GM23338 (cell line): Measurements from ENCODE around the gene RPTOR. TPM values are rescaled to one million over a fixed set of nuclear protein-coding genes. Genes with fewer than 3 reads are reported as not detected.

Source experiments
- ATAC-seq: fragments of 200-7000 bp; cut with Tn5 transposase; 3 replicates; pipeline ENCODE4 v1.9.1; 2020
- DNase-seq: peaks from one replicate; pipeline ENCODE4 v3.0.0-alpha.2; 2015; ENCODE audit warnings: low spot score
- H2AFZ ChIP-seq: fragments of 200-600 bp; sonication (generic); 2 replicates; pipeline ENCODE4 v1.8.0; 2016; ENCODE audit warnings: antibody characterized with exemption, mild to moderate bottlenecking, moderate library complexity
- H3F3A ChIP-seq: fragments of 200-600 bp; sonication (generic); replicated peaks from 2 replicates; pipeline ENCODE4 v1.8.0; 2017; ENCODE audit warnings: antibody characterized with exemption, mixed run types, low read depth
- H3K27ac ChIP-seq: fragments of 200-600 bp; sonication (generic); 2 replicates; pipeline ENCODE4 v1.6.1; 2016; ENCODE audit warnings: low read depth
- H3K27me3 ChIP-seq: fragments of 200-600 bp; sonication (generic); 2 replicates; pipeline ENCODE4 v1.8.0; 2016; ENCODE audit warnings: mild to moderate bottlenecking, mixed run types, moderate library complexity; ENCODE audit not compliant: insufficient read depth
- H3K36me3 ChIP-seq: fragments of 200-600 bp; sonication (generic); 2 replicates; pipeline ENCODE4 v1.8.0; 2016; ENCODE audit warnings: mild to moderate bottlenecking; ENCODE audit not compliant: insufficient read depth
- H3K4me1 ChIP-seq: fragments of 200-600 bp; sonication (generic); 2 replicates; pipeline ENCODE4 v1.8.0; 2016; ENCODE audit warnings: mild to moderate bottlenecking, moderate library complexity; ENCODE audit not compliant: insufficient read depth
- H3K4me2 ChIP-seq: fragments of 200-600 bp; sonication (generic); 2 replicates; pipeline ENCODE4 v1.7.1; 2017; ENCODE audit warnings: mixed run types
- H3K4me3 ChIP-seq: fragments of 200-600 bp; sonication (generic); 2 replicates; pipeline ENCODE4 v1.6.1; 2016; ENCODE audit warnings: mixed run types
- H3K79me2 ChIP-seq: fragments of 200-600 bp; sonication (generic); replicated peaks from 2 replicates; pipeline ENCODE4 v1.8.0; 2017; ENCODE audit warnings: mild to moderate bottlenecking; ENCODE audit not compliant: insufficient read depth
- H3K9me2 ChIP-seq: fragments of 200-600 bp; sonication (generic); 2 replicates; pipeline ENCODE4 v1.8.0; 2017; ENCODE audit not compliant: insufficient read depth
- H4K20me1 ChIP-seq: fragments of 200-600 bp; sonication (generic); replicated peaks from 2 replicates; pipeline ENCODE4 v1.8.0; 2017; ENCODE audit warnings: mild to moderate bottlenecking; ENCODE audit not compliant: insufficient read depth
- H3K27ac Mint-ChIP-seq: 2 replicates; pipeline ENCODE4 v1.8.0; 2020; ENCODE audit warnings: inconsistent platforms, mild to moderate bottlenecking, moderate library complexity, mixed read lengths
- H3K27me3 Mint-ChIP-seq: 3 replicates; pipeline ENCODE4 v1.8.0; 2022; ENCODE audit warnings: low read depth, mild to moderate bottlenecking, moderate library complexity, mixed read lengths, inconsistent platforms; ENCODE audit not compliant: insufficient read depth, poor library complexity
- H3K36me3 Mint-ChIP-seq: 3 replicates; pipeline ENCODE4 v1.8.0; 2021; ENCODE audit warnings: low read depth, mild to moderate bottlenecking, inconsistent platforms, moderate library complexity, mixed read lengths
- H3K4me1 Mint-ChIP-seq: 3 replicates; pipeline ENCODE4 v1.8.0; 2020; ENCODE audit warnings: mild to moderate bottlenecking, inconsistent platforms, mixed read lengths
- H3K4me3 Mint-ChIP-seq: 3 replicates; pipeline ENCODE4 v1.8.0; 2021; ENCODE audit warnings: moderate library complexity, mild to moderate bottlenecking, inconsistent platforms, mixed read lengths
- H3K9me3 Mint-ChIP-seq: 3 replicates; pipeline ENCODE4 v1.8.0; 2020; ENCODE audit warnings: moderate library complexity, mild to moderate bottlenecking, inconsistent platforms, mixed read lengths
- EZH2 ChIP-seq: fragments of 200-600 bp; sonication (generic); IDR thresholded peaks from one replicate; pipeline ENCODE4 v1.8.0; 2017; ENCODE audit warnings: antibody characterized with exemption, mild to moderate bottlenecking, low read depth; ENCODE audit not compliant: unreplicated experiment
- POLR2AphosphoS5 ChIP-seq: IDR thresholded peaks from 2 replicates; pipeline ENCODE4 v1.6.1; 2016; ENCODE audit warnings: antibody characterized with exemption, low read depth
- ZNF114 ChIP-seq: fragments of 250-450 bp; sonication (Bioruptor Pico); IDR thresholded peaks from 2 replicates; pipeline ENCODE4 v1.5.0; 2020; ENCODE audit warnings: mild to moderate bottlenecking, moderate library complexity
- polyA plus RNA-seq: library from polyadenylated mRNA; unstranded; fragments of >200 nt; fragmentation: Nextera tagmentation; extraction: Ambion mirVana; gene quantifications from 2 replicates; pipeline ENCODE4 v1.2.1, GENCODE V29; 2016
- total RNA-seq: library from RNA; depleted of rRNA; stranded (reverse); fragments of >200 nt; shearing (Covaris generic); gene quantifications from 2 replicates; pipeline ENCODE4 v1.2.3, GENCODE V29; 2014
- TF ChIP-seq, protein P1 (sequence below): fragments of 250-450 bp; sonication (Bioruptor Pico); IDR thresholded peaks from 2 replicates; pipeline ENCODE4 v1.5.0; 2020; ENCODE audit warnings: mild to moderate bottlenecking, moderate library complexity

RPTOR gene
- total and polyA plus RNA-seq, 2 experiments from 2014 or later, result 9.5 to 38.0 TPM

DNA sequence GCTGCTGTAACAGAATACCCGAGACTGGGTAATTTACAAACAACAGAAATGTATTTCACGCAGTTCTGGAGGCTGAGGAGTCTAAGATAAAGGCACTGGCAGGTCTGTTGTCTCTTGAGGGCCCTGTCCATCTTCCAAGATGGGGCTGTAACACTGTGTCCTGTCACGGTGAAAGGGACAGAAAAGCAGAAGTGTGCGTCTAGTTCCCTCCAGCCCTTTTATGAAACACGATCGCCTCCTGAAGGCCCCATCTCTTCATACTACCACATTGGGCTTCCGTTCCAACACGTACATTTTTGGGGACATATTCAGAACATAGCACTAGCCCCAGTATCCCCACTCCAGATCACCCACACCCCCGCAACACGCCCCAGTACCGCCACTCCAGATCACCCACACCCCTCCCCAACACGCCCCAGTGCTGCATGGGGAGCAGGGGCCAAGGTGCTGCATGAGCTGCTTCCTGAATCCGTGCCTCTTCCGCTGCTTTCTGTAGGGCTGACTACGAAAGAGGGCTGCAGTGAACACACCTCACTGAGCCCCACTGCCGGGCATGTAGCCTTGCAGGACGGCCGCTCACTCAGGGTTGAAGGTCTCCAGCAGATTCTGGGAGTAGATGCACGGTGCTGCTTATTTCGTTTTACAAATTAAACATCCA, 91.9 kb downstream of the RPTOR start (continued):
- TF ChIP-seq, protein P1, sequence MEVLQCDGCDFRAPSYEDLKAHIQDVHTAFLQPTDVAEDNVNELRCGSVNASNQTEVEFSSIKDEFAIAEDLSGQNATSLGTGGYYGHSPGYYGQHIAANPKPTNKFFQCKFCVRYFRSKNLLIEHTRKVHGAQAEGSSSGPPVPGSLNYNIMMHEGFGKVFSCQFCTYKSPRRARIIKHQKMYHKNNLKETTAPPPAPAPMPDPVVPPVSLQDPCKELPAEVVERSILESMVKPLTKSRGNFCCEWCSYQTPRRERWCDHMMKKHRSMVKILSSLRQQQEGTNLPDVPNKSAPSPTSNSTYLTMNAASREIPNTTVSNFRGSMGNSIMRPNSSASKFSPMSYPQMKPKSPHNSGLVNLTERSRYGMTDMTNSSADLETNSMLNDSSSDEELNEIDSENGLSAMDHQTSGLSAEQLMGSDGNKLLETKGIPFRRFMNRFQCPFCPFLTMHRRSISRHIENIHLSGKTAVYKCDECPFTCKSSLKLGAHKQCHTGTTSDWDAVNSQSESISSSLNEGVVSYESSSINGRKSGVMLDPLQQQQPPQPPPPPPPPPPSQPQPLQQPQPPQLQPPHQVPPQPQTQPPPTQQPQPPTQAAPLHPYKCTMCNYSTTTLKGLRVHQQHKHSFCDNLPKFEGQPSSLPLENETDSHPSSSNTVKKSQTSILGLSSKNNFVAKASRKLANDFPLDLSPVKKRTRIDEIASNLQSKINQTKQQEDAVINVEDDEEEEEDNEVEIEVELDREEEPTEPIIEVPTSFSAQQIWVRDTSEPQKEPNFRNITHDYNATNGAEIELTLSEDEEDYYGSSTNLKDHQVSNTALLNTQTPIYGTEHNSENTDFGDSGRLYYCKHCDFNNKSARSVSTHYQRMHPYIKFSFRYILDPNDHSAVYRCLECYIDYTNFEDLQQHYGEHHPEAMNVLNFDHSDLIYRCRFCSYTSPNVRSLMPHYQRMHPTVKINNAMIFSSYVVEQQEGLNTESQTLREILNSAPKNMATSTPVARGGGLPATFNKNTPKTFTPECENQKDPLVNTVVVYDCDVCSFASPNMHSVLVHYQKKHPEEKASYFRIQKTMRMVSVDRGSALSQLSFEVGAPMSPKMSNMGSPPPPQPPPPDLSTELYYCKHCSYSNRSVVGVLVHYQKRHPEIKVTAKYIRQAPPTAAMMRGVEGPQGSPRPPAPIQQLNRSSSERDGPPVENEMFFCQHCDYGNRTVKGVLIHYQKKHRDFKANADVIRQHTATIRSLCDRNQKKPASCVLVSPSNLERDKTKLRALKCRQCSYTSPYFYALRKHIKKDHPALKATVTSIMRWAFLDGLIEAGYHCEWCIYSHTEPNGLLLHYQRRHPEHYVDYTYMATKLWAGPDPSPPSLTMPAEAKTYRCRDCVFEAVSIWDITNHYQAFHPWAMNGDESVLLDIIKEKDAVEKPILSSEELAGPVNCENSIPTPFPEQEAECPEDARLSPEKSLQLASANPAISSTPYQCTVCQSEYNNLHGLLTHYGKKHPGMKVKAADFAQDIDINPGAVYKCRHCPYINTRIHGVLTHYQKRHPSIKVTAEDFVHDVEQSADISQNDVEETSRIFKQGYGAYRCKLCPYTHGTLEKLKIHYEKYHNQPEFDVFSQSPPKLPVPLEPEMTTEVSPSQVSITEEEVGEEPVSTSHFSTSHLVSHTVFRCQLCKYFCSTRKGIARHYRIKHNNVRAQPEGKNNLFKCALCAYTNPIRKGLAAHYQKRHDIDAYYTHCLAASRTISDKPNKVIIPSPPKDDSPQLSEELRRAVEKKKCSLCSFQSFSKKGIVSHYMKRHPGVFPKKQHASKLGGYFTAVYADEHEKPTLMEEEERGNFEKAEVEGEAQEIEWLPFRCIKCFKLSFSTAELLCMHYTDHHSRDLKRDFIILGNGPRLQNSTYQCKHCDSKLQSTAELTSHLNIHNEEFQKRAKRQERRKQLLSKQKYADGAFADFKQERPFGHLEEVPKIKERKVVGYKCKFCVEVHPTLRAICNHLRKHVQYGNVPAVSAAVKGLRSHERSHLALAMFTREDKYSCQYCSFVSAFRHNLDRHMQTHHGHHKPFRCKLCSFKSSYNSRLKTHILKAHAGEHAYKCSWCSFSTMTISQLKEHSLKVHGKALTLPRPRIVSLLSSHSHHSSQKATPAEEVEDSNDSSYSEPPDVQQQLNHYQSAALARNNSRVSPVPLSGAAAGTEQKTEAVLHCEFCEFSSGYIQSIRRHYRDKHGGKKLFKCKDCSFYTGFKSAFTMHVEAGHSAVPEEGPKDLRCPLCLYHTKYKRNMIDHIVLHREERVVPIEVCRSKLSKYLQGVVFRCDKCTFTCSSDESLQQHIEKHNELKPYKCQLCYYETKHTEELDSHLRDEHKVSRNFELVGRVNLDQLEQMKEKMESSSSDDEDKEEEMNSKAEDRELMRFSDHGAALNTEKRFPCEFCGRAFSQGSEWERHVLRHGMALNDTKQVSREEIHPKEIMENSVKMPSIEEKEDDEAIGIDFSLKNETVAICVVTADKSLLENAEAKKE (CRISPR knock-in tag), result no peak
- no peak for TF ChIP-seq POLR2AphosphoS5

DNA sequence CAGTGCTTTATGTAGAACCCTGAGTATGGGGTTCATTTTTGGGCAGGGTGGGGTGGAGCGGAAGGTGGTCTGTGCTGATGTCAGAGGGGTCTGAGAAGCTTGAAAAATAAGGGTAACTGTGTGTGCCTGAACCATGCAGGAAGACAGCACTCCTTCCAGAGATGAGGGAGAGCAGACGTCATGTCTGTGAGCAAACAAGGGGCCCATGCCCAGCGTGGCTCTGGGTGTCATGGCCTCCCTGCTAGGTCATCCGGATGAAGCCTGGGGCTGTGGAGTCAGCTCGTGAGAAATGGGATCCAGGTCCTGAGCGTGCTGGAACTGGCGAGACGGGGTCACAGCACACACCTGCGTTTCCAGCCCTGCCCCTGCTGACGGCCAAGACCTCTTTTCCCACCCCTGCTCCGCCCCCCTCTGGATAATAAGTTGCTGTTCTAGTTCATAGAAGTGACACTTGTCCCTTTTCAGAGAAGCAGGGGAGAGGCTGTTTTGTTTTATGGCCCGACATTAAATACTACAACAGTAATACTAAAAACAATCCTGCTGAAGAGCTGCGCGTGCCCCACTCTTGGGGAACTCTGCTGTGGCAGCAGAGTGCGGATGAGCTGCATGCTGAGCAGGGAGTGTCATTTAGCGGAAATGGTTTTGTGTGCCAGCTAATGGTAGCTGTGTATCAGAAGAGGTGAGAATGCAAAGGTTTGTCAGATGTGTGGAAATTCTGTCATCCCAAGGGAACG, 92.6 kb downstream of the RPTOR start:
- H2AFZ ChIP-seq, result no peak overlapping the region
- Mint-ChIP-seq H3K27me3 (peaks cover 8% of the 10 kb centered on the region), H3K4me3 (no peak overlapping the region), H3K27ac (peak overlapping the region; percentile 7; the same call in 1 of the 2 replicates), H3K4me1 (peaks cover 21% of the 10 kb centered on the region), H3K36me3 (no peaks in the 10 kb centered on the region; the same call in 2 of the 3 replicates), H3K9me3 (no peaks in the 10 kb centered on the region; the same call in 2 of the 3 replicates)
- no peak overlapping the region for H3K4me3 ChIP-seq
- no peak overlapping the region for H3K4me2 ChIP-seq
- ATAC-seq, result peak; percentile 24; the same call in 2 of the 3 replicates
- TF ChIP-seq, protein P1 (CRISPR knock-in tag), result no peak
- no peak for TF ChIP-seq ZNF114
- TF ChIP-seq EZH2, result no peak
- H3K4me1 ChIP-seq, result no peaks in the 10 kb centered on the region
- peaks cover 45% of the 10 kb centered on the region for H3K79me2 ChIP-seq
- peaks cover 9% of the 10 kb centered on the region; the same call in 1 of the 2 replicates for H4K20me1 ChIP-seq
- H3K36me3 ChIP-seq, result no peaks in the 10 kb centered on the region
- no peaks in the 10 kb centered on the region for H3K27me3 ChIP-seq
- 0 out of 2 replicates have a peak overlapping the region, but pooled peaks have one; percentile 55 for H3K27ac ChIP-seq
- DNase-seq, result no peak
- H3K9me2 ChIP-seq, result no peaks in the 10 kb centered on the region
- no peaks in the 10 kb centered on the region for H3F3A ChIP-seq
